Muscle layer of duodenum (tissue), 2 donors: Measurements from ENCODE around the gene TCF20.

Source experiments
- H3K27ac ChIP-seq: one replicate; pipeline ENCODE4 v1.7.0; 2013; ENCODE audit warnings: mild to moderate bottlenecking, low read length
- H3K27me3 ChIP-seq: one replicate; pipeline ENCODE4 v1.7.0; 2013; ENCODE audit warnings: low read depth, mild to moderate bottlenecking, control low read depth, low read length
- H3K36me3 ChIP-seq, 2 donors: one replicate each; pipeline ENCODE4 v1.7.0; 2013; ENCODE audit warnings: low read length in 2 of 2, control low read depth in 1 of 2, mild to moderate bottlenecking in 1 of 2; ENCODE audit not compliant: insufficient read depth in 2 of 2, control insufficient read depth in 1 of 2
- H3K4me1 ChIP-seq, 2 donors: one replicate each; pipeline ENCODE4 v1.7.0; 2013; ENCODE audit warnings: low read length in 2 of 2, mild to moderate bottlenecking in 2 of 2, control low read depth in 1 of 2, moderate library complexity in 1 of 2; ENCODE audit not compliant: insufficient read depth in 2 of 2, control insufficient read depth in 1 of 2
- H3K4me3 ChIP-seq, 2 donors: one replicate each; pipeline ENCODE4 v1.7.0; 2013; ENCODE audit warnings: low read length in 2 of 2, low read depth in 1 of 2, mild to moderate bottlenecking in 1 of 2
- H3K9me3 ChIP-seq, 2 donors: one replicate each; pipeline ENCODE4 v1.7.0; 2013; ENCODE audit warnings: low read length in 2 of 2, control low read depth in 1 of 2, mild to moderate bottlenecking in 1 of 2; ENCODE audit not compliant: control insufficient read depth in 1 of 2
- donor health status: healthy.

TCF20 gene

GRCh38 chr22:42269432-42270175 is 849 bp downstream of the TCF20 start:
- Histone ChIP-seq H3K27ac (peak overlapping the region; percentile 39), H3K4me3 (peak overlapping the region; percentile 68 to 98), H3K9me3 (no peaks in the 10 kb centered on the region), H3K4me1 (peaks cover 4 to 15% of the 10 kb centered on the region in 2 donors), H3K36me3 (no peaks in the 10 kb centered on the region), H3K27me3 (no peaks in the 10 kb centered on the region)

DNA sequence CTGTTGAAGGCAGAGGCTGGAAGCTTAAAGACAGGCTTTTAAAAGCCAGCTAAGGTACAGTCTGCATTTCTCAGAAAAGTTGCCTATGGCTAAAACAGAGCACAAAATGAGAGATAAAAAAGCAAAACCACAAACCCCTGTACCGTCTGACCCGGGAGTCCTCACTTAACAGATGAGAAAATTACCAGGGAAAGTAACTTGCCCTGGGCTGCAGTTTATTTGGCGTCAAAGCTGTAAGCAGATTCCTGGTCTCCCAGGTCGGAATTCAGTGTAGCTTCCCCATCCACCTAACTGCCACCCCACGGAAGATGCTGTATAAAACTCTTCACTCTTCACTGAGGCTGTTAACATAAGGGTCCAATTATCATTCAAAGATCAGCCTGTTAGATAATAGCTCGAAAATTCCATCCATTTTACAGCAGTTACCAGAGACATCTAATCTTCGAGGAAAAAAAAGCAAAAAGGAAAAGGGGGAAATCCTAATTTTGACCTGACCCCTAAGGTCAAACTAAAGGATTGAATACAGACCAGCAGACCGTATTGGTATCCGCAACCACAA is 1.5 kb downstream of the TCF20 start:
- H3K27ac ChIP-seq: no peak overlapping the region
- no peaks in the 10 kb centered on the region for H3K36me3 ChIP-seq
- H3K4me1 ChIP-seq: peaks cover 4 to 15% of the 10 kb centered on the region in 2 donors
- peak overlapping the region; percentile 68 to 98 for H3K4me3 ChIP-seq
- H3K9me3 ChIP-seq: no peaks in the 10 kb centered on the region
- no peaks in the 10 kb centered on the region for H3K27me3 ChIP-seq

DNA sequence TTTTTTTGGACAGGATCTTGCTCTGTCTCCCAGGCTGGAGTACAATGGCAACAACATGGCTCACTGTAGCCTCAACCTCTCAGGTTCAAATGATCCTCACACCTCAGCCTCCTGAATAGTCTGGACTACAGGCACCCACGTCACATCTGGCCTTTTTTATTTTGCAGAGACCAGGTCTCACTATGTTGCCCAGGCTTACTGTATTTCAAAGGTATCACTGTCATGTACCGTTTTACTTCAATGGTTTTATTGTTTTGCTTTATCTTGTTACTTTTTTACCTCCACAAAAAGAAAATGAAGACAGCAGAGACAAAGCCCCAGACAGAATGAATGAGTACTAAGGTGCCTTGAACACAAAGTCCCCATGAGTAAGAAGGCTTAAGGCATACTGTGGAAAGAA is 5.1 kb downstream of the TCF20 start:
- no peaks in the 10 kb centered on the region for H3K27me3 ChIP-seq
- H3K36me3 ChIP-seq: no peaks in the 10 kb centered on the region
- peaks cover 4 to 15% of the 10 kb centered on the region in 2 donors for H3K4me1 ChIP-seq

GRCh38 chr22:42263944-42264343 is 6.5 kb downstream of the TCF20 start:
- peaks cover 1 to 8% of the 10 kb centered on the region in 2 donors for H3K4me1 ChIP-seq

More for the DNA sequence above, 5.1 kb downstream of the TCF20 start:
- Histone ChIP-seq H3K9me3 (no peaks in the 10 kb centered on the region), H3K27ac (no peak overlapping the region), H3K4me3 (no peak overlapping the region)

GRCh38 chr22:42262964-42263363 is 7.5 kb downstream of the TCF20 start:
- Histone ChIP-seq H3K4me1 (no peaks in the 10 kb centered on the region), H3K27ac (no peak overlapping the region), H3K36me3 (no peaks in the 10 kb centered on the region), H3K27me3 (no peaks in the 10 kb centered on the region), H3K9me3 (no peaks in the 10 kb centered on the region), H3K4me3 (no peak overlapping the region)

More at GRCh38 chr22:42263944-42264343, 6.5 kb downstream of the TCF20 start:
- Histone ChIP-seq H3K9me3 (no peaks in the 10 kb centered on the region), H3K27me3 (no peaks in the 10 kb centered on the region), H3K27ac (no peak overlapping the region), H3K36me3 (no peaks in the 10 kb centered on the region), H3K4me3 (no peak overlapping the region)

DNA sequence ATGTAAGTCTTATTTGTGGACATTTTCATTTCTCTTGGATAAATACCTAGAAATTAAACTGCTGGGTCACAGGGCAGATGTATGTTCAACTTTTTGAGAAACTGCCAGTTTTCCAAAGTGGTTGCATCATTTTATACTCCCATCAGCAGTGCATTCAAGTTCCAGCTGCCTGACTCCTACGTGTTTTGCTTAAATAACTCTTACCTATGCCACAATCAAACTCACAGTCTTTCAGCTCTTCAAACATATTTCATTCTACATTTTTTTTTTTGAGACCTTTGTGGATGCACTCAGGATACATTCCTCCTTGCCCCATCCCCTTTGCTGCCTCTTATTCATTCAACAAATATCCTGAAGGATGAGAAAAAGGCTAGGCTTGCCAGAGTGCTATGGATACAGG is 9.2 kb downstream of the TCF20 start:
- H3K36me3 ChIP-seq: no peaks in the 10 kb centered on the region

DNA sequence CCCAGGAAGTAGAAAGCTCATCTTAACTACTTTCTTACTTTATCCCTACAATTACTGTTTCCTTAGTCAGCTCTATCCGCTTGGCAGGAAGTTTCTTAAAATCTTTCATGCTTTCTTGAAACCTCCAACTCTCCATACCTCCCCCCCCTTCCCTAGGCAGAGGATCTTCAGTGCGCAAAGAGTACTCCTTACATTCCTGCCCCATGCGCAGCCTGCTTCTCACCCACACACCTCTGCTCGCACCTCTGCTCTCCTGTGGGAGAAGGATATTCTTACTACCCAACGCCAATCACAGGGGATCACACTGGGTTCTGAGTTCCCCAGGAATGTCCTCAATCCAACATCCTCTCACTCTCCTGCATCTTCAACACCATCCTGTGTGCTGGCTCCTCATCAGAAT is 12.3 kb downstream of the TCF20 start:
- peaks cover 0 to 9% of the 10 kb centered on the region in 2 donors for H3K4me1 ChIP-seq
- H3K27me3 ChIP-seq: no peaks in the 10 kb centered on the region
- no peak overlapping the region for H3K27ac ChIP-seq
- no peaks in the 10 kb centered on the region for H3K36me3 ChIP-seq
- no peak overlapping the region for H3K4me3 ChIP-seq
- H3K9me3 ChIP-seq: no peaks in the 10 kb centered on the region

More for the DNA sequence above, 9.2 kb downstream of the TCF20 start:
- H3K4me3 ChIP-seq: no peak overlapping the region
- H3K27ac ChIP-seq: no peak overlapping the region
- H3K9me3 ChIP-seq: no peaks in the 10 kb centered on the region
- H3K27me3 ChIP-seq: no peaks in the 10 kb centered on the region
- peaks cover 0 to 3% of the 10 kb centered on the region in 2 donors for H3K4me1 ChIP-seq

- Histone ChIP-seq H3K36me3 (no peaks in the 10 kb centered on the region), H3K4me1 (peaks cover 0 to 9% of the 10 kb centered on the region in 2 donors), H3K27ac (no peak overlapping the region), H3K9me3 (no peaks in the 10 kb centered on the region), H3K4me3 (no peak overlapping the region), H3K27me3 (no peaks in the 10 kb centered on the region)
Measured at GRCh38 chr22:42257386-42257785, 13.1 kb downstream of the TCF20 start.

GRCh38 chr22:42256930-42257329 is 13.5 kb downstream of the TCF20 start:
- Histone ChIP-seq H3K9me3 (no peaks in the 10 kb centered on the region), H3K36me3 (no peaks in the 10 kb centered on the region), H3K27ac (no peak overlapping the region), H3K4me1 (peaks cover 0 to 9% of the 10 kb centered on the region in 2 donors), H3K4me3 (no peak overlapping the region), H3K27me3 (no peaks in the 10 kb centered on the region)

DNA sequence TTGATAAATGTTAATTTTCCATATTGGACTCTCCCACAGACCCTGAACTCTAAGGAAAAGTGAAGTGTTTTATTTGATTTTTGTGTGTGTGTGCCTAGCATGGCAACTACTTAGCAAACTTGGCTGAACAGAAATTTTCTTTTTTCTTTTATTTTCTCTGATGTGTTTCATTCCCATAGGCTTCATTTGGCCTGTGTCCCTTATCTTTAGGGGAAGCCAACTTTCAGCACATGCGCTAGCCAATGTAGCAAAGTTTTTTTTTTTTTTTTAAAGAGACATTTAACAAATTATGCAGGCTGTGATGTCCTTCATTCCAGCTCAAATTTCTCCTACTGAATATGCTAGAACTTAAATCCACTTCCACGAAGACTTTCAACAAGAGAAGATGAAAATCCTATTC is 14.2 kb downstream of the TCF20 start:
- no peak overlapping the region for H3K4me3 ChIP-seq
- H3K9me3 ChIP-seq: no peaks in the 10 kb centered on the region
- H3K36me3 ChIP-seq: no peaks in the 10 kb centered on the region
- no peaks in the 10 kb centered on the region for H3K27me3 ChIP-seq
- peaks cover 0 to 9% of the 10 kb centered on the region in 2 donors for H3K4me1 ChIP-seq
- no peak overlapping the region for H3K27ac ChIP-seq

DNA sequence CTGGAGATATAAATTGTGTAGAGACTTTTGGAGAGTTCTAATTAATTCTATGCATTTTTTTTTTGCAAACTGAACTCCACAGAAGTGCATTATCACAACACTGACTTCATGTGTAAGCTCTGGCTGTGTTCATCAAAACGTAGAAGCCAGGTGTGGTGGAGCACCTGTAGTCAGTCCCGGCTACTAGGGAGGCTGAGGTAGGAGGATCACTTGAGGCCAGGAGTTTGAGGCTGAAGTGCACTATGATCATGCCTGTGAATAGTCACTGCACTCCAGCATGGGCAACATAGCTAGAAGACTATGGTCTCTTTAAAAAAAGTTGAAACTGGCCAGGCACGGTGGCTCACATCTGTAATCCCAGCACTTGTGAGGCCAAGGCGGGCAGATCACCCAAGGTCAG is 20.6 kb downstream of the TCF20 start:
- Histone ChIP-seq H3K4me3 (no peak overlapping the region), H3K36me3 (no peaks in the 10 kb centered on the region), H3K9me3 (no peaks in the 10 kb centered on the region), H3K4me1 (no peaks in the 10 kb centered on the region), H3K27me3 (no peaks in the 10 kb centered on the region), H3K27ac (no peak overlapping the region)
